HG03280 (cell line): Measurements from ENCODE around the gene VAV1.

Source experiments
- ATAC-seq: cut with Tn5 transposase; IDR thresholded peaks from one replicate; pipeline ENCODE4 v1.9.1; 2021; ENCODE audit warnings: mild to moderate bottlenecking, moderate library complexity; ENCODE audit not compliant: unreplicated experiment

The VAV1 gene

GRCh38 chr19:6886277-6886897 lies 113.9 kb downstream of the VAV1 start:
- ATAC-seq: no peak

DNA sequence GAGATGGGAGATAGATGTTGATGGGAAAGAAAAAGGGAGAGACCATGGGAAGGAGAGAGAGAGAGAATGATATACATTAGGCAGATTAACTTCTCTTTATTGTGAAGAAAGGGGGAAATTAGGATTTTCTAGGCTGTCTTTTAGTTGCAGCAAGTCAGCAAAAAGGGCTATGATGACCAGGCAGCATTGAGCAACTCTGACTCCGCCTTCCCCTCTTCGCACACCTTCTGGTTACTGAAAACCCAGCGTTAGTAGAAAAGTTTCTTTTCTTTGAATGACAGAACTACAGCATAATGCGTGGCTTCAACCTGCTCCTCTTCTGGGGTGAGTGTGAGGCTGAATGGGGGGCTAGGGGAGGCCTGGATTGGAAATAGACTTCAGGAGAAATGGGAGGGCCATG lies 114.8 kb downstream of the VAV1 start, which contains the start of gene ADGRE1:
TSS of gene ADGRE1 (plus strand) at position 264 of the 400 bp plus-strand sequence. CDS start at position 294, 30 bp downstream.
- ATAC-seq: no peak

- ATAC-seq: no peak
These were observed 116.5 kb downstream of the VAV1 start for GRCh38 chr19:6888967-6889366.

GRCh38 chr19:6890401-6890913 lies 117.9 kb downstream of the VAV1 start:
- ATAC-seq: no peak

GRCh38 chr19:6890938-6891337 lies 118.4 kb downstream of the VAV1 start:
- ATAC-seq: no peak

DNA sequence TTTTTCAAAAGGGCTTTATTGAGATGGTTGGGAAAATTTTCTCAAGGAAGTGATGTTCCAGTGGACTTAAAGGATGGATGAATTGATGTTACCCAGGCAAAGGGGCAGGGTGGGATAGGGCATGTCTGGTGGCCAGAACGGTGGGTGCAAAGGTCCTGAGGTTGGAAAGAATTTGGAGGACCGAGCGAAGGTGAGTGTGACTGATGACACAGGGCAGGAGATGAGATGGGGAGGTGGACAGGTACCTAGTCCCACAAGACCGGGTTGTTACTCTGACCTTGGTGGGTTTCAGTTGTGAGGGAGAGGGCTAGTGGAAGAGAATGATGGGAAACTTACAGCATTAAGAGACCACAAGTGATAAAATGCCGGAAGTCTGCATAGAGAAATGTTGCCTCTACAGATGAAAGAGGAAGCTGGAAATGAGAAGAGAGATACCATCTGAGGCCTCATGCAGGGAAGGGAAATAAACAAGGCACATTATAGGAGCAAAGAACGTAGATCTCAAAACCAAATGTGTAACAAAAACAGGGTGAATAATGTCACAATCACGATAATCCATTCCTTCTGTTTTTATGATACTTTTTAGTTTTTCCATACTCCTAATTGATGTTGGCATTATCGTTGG lies 119.4 kb downstream of the VAV1 start:
- no peak for ATAC-seq

GRCh38 chr19:6894313-6894712 lies 121.8 kb downstream of the VAV1 start:
- ATAC-seq: no peak

DNA sequence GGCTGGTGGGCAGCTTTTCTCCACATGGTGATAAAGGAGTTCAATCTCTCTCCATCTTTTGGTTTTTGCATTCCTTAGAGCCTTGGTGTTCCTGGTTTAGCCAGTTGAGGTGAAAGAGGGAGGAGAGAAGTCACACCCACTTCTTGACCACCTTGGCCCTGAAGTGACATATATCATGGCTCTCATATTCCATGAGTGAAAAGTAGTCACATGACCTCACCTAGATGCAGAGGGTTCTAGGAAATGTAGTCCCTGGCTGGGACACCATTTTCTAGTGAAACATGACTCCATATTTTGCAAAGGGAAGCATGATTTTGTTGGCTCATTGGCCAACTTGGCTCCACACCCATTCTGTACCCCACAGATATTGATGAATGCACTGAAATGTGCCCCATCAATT lies 130.9 kb downstream of the VAV1 start:
- no peak for ATAC-seq

GRCh38 chr19:6906559-6907060 lies 134.1 kb downstream of the VAV1 start:
- ATAC-seq: no peak
